Naive B cell (primary cell): ENCODE data around the gene GALR2. TPM values are rescaled to one million over a fixed set of nuclear protein-coding genes. Genes with fewer than 3 reads are reported as not detected.
"Not testable (repeated sequence)": the region's sequence is repeated elsewhere in the genome, so short reads cannot be mapped to it uniquely, and the experiment has no call there.

ENCODE experiments used
- ATAC-seq, 2 donors: fragments of 150-1000 bp; cut with Tn5 transposase; 2 replicates each; pipeline ENCODE4 v1.10.0; 2021; ENCODE audit warnings: low read depth in 2 of 2, mild to moderate bottlenecking in 2 of 2, moderate library complexity in 2 of 2
- DNase-seq: peaks from one replicate; pipeline ENCODE4 v3.0.0; 2022
- H3K27ac Mint-ChIP-seq, 6 donors: one replicate each; pipeline ENCODE4 v1.8.0; 2020 to 2022; ENCODE audit warnings: mild to moderate bottlenecking in 6 of 6, mixed read lengths in 6 of 6, moderate library complexity in 5 of 6, inconsistent platforms in 2 of 6
- H3K27me3 Mint-ChIP-seq, 3 donors: one replicate each; pipeline ENCODE4 v1.8.0; 2021 to 2022; ENCODE audit warnings: mixed read lengths in 3 of 3, mild to moderate bottlenecking in 1 of 3
- H3K36me3 Mint-ChIP-seq, 2 donors: one replicate each; pipeline ENCODE4 v1.8.0; 2020 to 2022; ENCODE audit warnings: mixed read lengths in 2 of 2, inconsistent platforms in 1 of 2, mild to moderate bottlenecking in 1 of 2
- H3K4me1 Mint-ChIP-seq, 3 donors: one replicate each; pipeline ENCODE4 v1.8.0; 2020 to 2022; ENCODE audit warnings: mixed read lengths in 3 of 3, inconsistent platforms in 1 of 3, mild to moderate bottlenecking in 1 of 3, moderate library complexity in 1 of 3
- H3K4me3 Mint-ChIP-seq, 8 donors: one replicate each; pipeline ENCODE4 v1.8.0; 2020 to 2022; ENCODE audit warnings: mild to moderate bottlenecking in 8 of 8, mixed read lengths in 8 of 8, moderate library complexity in 8 of 8, inconsistent platforms in 2 of 8
- H3K9me3 Mint-ChIP-seq, 7 donors: one replicate each; pipeline ENCODE4 v1.8.0; 2020 to 2022; ENCODE audit warnings: mixed read lengths in 7 of 7, mild to moderate bottlenecking in 5 of 7, inconsistent platforms in 2 of 7, moderate library complexity in 1 of 7
- polyA plus RNA-seq, 6 donors: library from polyadenylated mRNA; unstranded; fragments of 300-500 nt; fragmentation: Illumina TruSeq; gene quantifications; one replicate each; pipeline ENCODE4 v1.2.3, GENCODE V29; 2021; ENCODE audit warnings: low read depth in 6 of 6

The GALR2 gene
- polyA plus RNA-seq, 6 donors from 2014 or later: 0.31 to 2.6 (median 0.72) TPM; not detected in 1

DNA sequence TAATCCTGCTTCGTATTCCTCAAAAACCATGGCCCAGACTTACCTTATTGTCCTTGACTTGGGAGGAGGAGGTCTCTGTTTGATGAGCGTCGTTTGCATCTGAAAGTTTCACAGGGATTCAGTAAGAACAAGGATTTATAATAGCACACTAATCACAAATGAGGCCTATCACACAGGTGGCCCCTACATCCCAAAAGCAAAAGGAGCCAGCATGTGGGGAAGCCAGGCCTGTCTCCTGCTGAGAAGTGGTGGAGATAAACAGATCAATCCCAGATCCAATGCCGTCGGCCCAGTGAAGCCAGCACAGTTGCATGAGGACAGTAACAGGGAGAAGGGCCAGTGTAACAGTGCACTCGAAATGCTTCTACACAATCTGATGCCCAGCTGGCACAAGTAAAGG, 34.2 kb upstream of the GALR2 start:
- peaks cover 25 to 30% of the 10 kb centered on the region in 2 donors for H3K36me3 Mint-ChIP-seq

DNA sequence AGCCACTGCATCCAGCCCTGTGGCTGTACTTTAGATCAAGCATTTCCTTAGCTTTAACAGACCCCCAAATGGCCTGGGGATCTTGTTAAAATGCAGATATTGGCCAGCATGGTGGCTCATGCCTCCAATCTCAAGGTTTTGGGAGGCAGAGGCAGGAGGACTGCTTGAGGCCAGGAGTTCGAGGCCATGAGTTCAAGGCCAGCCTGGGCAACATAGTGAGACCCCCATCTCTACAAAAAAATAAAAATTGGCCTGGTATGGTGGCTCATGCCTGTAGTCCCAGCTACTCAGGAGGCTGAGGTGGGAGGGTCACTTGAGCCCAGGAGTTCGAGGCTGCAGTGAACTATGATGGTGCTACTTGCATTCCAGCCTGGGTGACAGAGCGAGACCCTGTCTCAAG, 31.7 kb upstream of the GALR2 start:
- not testable (repeated sequence) for H3K4me3 Mint-ChIP-seq, H3K4me1 Mint-ChIP-seq, H3K27me3 Mint-ChIP-seq, H3K9me3 Mint-ChIP-seq, DNase-seq, ATAC-seq
- Mint-ChIP-seq H3K36me3 (peaks cover 28 to 36% of the 10 kb centered on the region in 2 donors), H3K27ac (peak overlapping the region in 2 of 6 donors; percentile 14 to 27)

More for the DNA sequence above, 34.2 kb upstream of the GALR2 start:
- DNase-seq (no peak), ATAC-seq (no peak)
- no peak overlapping the region for H3K4me3 Mint-ChIP-seq
- H3K27ac Mint-ChIP-seq: peak overlapping the region in 1 of 6 donors; percentile 10
- no peaks in the 10 kb centered on the region for H3K9me3 Mint-ChIP-seq
- H3K27me3 Mint-ChIP-seq: no peaks in the 10 kb centered on the region
- no peaks in the 10 kb centered on the region for H3K4me1 Mint-ChIP-seq

DNA sequence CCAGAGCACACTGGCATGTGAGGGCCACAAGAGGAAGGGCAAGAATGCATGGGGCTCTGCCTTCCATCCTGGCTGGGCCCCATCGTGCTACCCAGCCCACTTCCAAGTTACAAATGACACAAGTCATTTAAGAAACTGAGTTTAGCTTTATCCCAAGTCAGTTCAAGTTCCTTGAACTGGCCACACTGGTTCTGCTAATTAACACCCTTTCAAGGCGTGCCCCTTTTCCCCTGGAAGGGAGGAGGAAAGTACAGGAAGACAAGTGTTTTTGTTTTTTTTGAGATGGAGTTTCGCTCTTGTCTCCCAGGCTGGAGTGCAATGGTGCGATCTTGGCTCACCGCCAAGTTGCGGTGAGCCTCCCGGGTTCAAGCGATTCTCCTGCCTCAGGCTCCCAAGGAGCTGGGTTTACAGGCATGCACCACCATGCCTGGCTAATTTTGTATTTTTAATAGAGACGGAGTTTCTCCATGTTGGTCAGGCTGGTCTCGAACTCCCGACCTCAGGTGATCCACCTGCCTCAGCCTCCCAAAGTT, 30.0 kb upstream of the GALR2 start:
- not testable (repeated sequence) for H3K4me3 Mint-ChIP-seq, ATAC-seq, H3K9me3 Mint-ChIP-seq, H3K4me1 Mint-ChIP-seq, DNase-seq, H3K27me3 Mint-ChIP-seq, H3K27ac Mint-ChIP-seq
- H3K36me3 Mint-ChIP-seq: peaks cover 33% of the 10 kb centered on the region in 2 donors

DNA sequence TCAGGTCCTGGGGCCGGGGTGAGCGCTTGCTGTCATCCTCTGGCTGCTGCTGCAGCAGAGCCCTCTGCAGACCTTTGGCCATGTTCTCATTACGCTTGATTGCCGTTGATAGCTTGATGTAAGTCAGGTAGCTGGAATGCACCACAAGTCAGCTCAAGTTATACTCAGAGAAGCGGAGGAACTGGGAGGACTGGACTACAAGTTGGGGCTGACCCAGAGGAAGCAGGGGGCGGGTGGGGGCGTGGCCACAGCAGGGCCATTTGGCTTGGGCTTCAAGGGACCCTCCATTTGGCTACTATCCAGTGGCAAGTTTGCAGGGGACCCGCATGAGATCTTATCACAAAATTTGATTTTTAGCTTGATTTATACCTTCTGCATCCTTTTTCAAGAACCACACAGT, 28.5 kb upstream of the GALR2 start:
- peaks cover 0 to 13% (median 4%) of the 10 kb centered on the region in 3 donors for H3K4me1 Mint-ChIP-seq
- DNase-seq (no peak), ATAC-seq (no peak)
- no peaks in the 10 kb centered on the region for H3K9me3 Mint-ChIP-seq
- peaks cover 32 to 37% of the 10 kb centered on the region in 2 donors for H3K36me3 Mint-ChIP-seq
- peak overlapping the region in 1 of 6 donors; percentile 27 for H3K27ac Mint-ChIP-seq
- H3K4me3 Mint-ChIP-seq: no peak overlapping the region
- no peaks in the 10 kb centered on the region for H3K27me3 Mint-ChIP-seq

DNA sequence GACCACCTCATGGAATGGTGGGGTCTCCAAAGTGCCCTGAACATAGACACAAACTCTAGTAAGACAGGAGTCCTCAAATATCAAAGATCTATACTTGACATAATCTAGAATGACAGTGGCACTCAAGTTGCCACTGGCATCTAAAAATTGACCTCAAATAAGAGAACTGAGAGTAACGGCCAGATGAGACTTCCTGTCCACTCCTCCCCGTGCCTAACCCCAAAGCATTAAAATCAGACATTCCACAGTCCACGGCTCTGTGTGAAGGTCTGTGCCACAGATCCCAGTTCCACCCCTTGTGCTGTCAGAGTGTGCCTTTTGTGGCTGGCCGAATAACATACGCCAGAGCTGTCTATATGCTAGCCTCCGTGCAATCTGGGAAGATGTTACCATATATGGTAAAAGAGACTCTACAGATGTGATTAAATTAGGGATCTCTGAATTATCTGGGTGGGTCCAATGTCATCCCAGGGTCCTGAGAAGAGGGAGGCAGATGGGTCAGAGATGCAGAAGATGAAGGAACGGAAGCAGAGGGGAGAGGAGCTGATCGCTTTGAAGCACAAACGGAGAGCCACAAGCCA, 26.5 kb upstream of the GALR2 start:
- Mint-ChIP-seq H3K27ac (peak overlapping the region in 3 of 6 donors; percentile 8 to 87 (median 16)), H3K4me1 (peaks cover 0 to 13% (median 4%) of the 10 kb centered on the region in 3 donors), H3K36me3 (peaks cover 32 to 37% of the 10 kb centered on the region in 2 donors), H3K27me3 (no peaks in the 10 kb centered on the region), H3K4me3 (no peak overlapping the region), H3K9me3 (no peaks in the 10 kb centered on the region)
- no peak for DNase-seq
- no peak for ATAC-seq

DNA sequence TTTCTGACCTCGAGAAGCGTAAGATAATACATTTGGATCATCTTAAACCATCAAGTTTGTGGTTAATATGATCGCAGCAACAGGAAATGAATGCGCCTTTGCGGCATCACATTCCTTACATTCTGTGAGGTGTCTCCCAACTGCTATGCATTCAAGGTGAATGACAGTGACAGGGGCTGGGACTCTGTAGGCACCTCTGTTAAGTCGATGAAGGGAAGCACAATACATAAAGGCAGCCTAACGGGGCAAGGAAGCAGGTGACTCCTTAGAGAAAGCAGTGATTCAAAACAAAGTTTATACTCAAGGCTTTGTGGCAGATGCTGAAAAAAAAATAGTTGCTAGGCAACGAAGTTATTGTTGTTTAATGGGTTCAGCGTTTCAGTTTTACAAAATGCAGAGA, 25.9 kb upstream of the GALR2 start:
- Mint-ChIP-seq H3K27me3 (no peaks in the 10 kb centered on the region), H3K36me3 (peaks cover 32 to 34% of the 10 kb centered on the region in 2 donors), H3K4me3 (no peak overlapping the region), H3K9me3 (no peaks in the 10 kb centered on the region), H3K27ac (peak overlapping the region in 1 of 6 donors; percentile 38), H3K4me1 (peaks cover 0 to 13% (median 4%) of the 10 kb centered on the region in 3 donors)
- DNase-seq (no peak), ATAC-seq (no peak)

DNA sequence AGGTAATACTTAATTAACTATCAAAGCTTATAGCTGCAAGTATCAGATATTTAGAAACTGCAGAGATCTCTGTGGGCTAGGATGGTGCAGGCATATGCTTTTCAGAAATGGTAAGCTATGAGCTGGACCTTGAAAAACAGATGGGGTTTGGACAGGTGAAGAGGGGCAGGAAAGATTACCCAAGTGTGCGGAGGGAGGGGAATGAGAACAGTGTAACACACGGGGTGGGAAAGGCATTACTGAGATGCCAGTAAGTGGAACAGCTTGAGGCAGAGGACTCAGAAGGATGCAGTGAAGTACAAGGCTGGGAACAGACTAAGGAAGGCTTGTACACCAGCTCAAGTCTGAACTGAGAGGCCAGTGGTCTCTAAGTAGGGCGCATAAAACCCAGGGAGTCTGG, 25.3 kb upstream of the GALR2 start:
- no peak overlapping the region for H3K4me3 Mint-ChIP-seq
- peaks cover 29 to 32% of the 10 kb centered on the region in 2 donors for H3K36me3 Mint-ChIP-seq
- H3K27ac Mint-ChIP-seq: peak overlapping the region in 1 of 6 donors; percentile 38

DNA sequence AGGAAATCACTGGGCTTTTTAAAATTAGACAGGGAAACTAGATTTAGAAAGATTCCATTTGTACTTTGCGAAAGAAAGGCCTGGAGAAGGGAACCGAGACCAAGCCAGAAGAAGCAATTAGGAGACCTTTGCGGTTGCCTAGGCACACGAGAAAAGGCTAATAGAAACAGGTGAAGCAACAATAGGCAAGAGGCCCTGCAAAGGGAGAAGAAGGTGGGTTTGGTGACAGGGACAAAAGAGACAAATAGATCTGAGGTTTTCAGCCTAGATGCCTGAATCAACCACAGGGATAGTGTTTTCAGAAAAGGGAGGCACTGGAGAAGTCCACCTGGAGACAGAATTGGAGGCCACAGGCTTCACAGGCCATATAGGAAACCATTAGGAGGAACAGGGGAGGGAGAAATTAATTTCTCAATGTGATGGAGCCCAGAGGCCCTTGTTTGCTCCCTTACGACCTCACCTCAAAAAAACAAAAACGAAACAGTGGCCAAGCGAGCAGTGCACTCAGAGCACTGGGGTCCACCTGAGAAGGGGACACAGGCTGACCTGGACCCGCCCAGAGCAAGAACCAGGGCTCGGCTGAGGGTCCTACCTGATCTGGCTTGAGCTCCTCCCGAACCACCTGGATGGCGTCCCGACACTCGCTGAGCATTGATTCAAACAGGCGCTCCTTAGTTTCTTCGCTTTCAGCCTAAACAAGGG, 24.6 kb upstream of the GALR2 start:
- DNase-seq (no peak), ATAC-seq (no peak)
- H3K27ac Mint-ChIP-seq: peak overlapping the region in 1 of 6 donors; percentile 24
- H3K27me3 Mint-ChIP-seq: no peaks in the 10 kb centered on the region
- H3K4me3 Mint-ChIP-seq: no peak overlapping the region
- peaks cover 0 to 13% (median 9%) of the 10 kb centered on the region in 3 donors for H3K4me1 Mint-ChIP-seq
- no peaks in the 10 kb centered on the region for H3K9me3 Mint-ChIP-seq
- H3K36me3 Mint-ChIP-seq: peaks cover 26 to 32% of the 10 kb centered on the region in 2 donors

More for the DNA sequence above, 25.3 kb upstream of the GALR2 start:
- DNase-seq (no peak), ATAC-seq (no peak)
- Mint-ChIP-seq H3K9me3 (no peaks in the 10 kb centered on the region), H3K4me1 (peaks cover 0 to 13% (median 9%) of the 10 kb centered on the region in 3 donors), H3K27me3 (no peaks in the 10 kb centered on the region)

DNA sequence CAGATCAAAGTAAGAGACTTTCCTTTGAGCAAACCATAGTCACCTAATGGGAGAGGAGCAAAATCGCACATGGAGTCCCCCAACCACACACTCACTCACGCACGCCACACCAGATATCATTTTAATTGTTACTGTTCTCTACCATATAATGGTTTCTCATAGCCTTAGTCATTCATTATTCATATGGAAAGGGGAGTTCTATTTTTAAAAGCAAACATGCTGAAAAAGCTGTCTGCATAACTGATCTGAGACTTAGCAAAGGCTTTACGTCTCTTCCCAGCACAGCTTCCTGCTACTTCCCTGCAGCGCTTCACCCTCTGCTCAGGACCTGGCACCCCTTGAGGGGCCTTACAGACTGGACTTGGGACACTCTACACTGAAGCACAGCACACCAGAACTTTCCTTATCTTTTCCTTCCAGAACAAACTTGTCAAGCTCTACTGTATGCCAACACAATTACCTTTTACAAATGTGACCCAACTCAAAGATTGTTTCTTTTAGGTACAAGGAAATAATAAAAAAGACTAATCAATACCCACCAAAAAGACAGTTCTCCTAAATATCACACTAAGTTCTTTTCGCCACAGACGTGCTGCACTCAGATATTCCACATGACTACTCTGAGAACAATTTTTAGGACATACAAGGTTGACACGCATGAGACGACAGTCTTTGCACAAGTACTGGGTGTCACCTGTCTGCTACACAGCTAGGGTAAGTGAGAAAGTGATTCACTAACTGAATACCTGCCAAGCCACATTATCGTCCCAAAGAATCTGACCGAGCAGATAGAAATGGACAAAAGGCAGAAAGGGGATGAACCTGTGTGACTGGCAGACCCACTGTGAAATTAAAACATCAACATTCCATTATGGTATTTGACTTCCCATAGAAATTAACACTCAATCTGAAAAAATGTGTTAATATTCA, 23.8 kb upstream of the GALR2 start:
- no peaks in the 10 kb centered on the region for H3K27me3 Mint-ChIP-seq
- ATAC-seq (no peak), DNase-seq (no peak)
- peaks cover 22 to 33% of the 10 kb centered on the region in 2 donors for H3K36me3 Mint-ChIP-seq
- no peak overlapping the region for H3K4me3 Mint-ChIP-seq
- H3K27ac Mint-ChIP-seq: peak overlapping the region in 1 of 6 donors; percentile 53
- peaks cover 0 to 13% (median 9%) of the 10 kb centered on the region in 3 donors for H3K4me1 Mint-ChIP-seq
- H3K9me3 Mint-ChIP-seq: no peaks in the 10 kb centered on the region

DNA sequence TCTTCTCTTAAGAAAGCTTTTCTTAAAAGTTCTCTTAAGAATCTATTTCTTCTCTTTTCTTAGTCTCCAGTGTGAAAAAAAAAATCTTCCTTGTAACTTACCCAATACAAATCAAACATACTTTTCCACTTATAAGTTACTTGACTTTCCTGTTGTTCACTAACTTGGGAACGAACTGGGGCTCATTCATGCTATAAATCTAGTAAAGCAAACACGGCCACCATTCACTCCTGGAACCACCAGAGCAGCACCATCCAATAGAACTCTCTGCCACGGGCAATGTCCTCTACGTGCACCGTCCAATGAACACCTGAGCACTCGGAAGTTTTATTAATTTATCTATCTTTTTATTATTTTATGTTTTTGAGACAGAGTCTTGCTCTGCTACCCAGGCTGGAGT, 23.0 kb upstream of the GALR2 start:
- H3K27ac Mint-ChIP-seq: peak overlapping the region in 2 of 6 donors; percentile 31 to 44

DNA sequence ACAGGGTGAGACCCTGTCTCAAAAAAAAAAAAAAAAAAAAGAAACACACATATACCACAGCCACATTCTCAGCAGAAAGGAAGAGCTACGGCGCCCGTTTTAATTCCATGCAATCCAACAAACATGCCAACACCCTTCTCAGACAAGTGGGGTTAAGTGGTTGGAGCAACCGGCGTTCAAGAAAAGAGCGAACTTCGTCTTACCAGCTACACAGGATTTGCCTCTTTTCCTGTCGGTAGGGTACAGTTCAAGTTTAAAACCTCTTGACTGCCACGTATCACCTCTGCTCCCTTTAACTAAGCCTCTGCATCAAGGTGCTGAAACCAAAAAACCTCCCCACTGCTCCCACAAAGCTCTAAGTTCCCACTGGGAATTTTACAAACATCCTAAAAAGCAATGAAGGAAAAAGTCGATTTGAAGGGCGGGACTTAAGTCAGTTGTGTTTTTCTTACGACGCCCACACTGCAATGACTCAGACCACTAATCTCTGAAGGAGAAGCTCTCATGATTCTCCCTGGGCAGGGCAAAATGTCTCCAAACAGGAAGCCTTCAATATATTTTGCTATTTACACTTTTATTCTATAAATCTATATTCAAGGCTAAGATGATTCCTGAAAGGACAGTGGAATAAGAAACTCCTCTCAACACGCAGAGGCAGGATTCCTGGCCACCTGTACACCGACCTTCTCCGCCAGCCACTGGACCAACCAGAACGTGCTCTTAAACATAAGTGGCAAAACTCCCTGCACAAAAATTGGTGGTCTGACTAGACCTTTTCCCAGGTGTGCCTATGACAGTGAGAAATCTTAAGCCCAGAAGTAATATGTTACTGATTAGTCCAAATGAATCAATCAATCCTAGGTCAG, 21.1 kb upstream of the GALR2 start:
- H3K9me3 Mint-ChIP-seq: no peaks in the 10 kb centered on the region
- H3K27ac Mint-ChIP-seq: peak overlapping the region in 1 of 6 donors; percentile 33
- no peaks in the 10 kb centered on the region for H3K27me3 Mint-ChIP-seq
- H3K4me3 Mint-ChIP-seq: peak overlapping the region in 1 of 8 donors; percentile 29
- H3K36me3 Mint-ChIP-seq: peaks cover 21 to 37% of the 10 kb centered on the region in 2 donors
- DNase-seq (no peak), ATAC-seq (no peak)
- peaks cover 5 to 7% (median 5%) of the 10 kb centered on the region in 3 donors for H3K4me1 Mint-ChIP-seq

More for the DNA sequence above, 23.0 kb upstream of the GALR2 start:
- H3K36me3 Mint-ChIP-seq: peaks cover 22 to 40% of the 10 kb centered on the region in 2 donors
- no peaks in the 10 kb centered on the region for H3K27me3 Mint-ChIP-seq
- ATAC-seq (no peak), DNase-seq (no peak)
- H3K4me3 Mint-ChIP-seq: no peak overlapping the region
- no peaks in the 10 kb centered on the region for H3K9me3 Mint-ChIP-seq
- H3K4me1 Mint-ChIP-seq: peaks cover 5 to 13% (median 9%) of the 10 kb centered on the region in 3 donors

DNA sequence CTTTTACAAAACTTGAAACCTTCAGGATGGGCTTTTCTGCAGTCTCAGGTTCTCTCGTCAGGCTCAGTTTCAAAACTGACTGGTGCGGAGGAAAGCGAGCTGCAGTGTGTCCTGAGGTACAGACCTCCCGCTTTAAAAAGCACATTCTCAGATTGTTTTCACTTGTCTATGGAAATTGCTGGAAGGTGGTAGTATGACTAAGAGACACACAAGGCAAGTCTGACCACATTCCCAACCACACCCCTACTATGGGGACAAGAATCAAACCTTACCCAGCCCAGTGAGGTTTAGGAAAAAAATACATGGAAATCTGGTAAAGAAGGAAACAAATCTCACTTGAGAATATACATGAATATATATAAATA, 20.5 kb upstream of the GALR2 start:
- no peaks in the 10 kb centered on the region for H3K9me3 Mint-ChIP-seq
- H3K27me3 Mint-ChIP-seq: no peaks in the 10 kb centered on the region
- DNase-seq (no peak), ATAC-seq (no peak)
- peaks cover 5 to 6% (median 5%) of the 10 kb centered on the region in 3 donors for H3K4me1 Mint-ChIP-seq
- H3K4me3 Mint-ChIP-seq: no peak overlapping the region
- no peak overlapping the region for H3K27ac Mint-ChIP-seq
- peaks cover 20 to 31% of the 10 kb centered on the region in 2 donors for H3K36me3 Mint-ChIP-seq
